ENCODE results near the gene FAM219B. TPM values are rescaled to one million over a fixed set of nuclear protein-coding genes. Genes with fewer than 3 reads are reported as not detected.

FAM219B gene
- total and polyA plus RNA-seq, 10 of the 15 experiments (the other 5 are each of a cell fraction or from before 2014, with no cell fraction given): 7.6 to 53.2 (median 29.4) TPM

DNA sequence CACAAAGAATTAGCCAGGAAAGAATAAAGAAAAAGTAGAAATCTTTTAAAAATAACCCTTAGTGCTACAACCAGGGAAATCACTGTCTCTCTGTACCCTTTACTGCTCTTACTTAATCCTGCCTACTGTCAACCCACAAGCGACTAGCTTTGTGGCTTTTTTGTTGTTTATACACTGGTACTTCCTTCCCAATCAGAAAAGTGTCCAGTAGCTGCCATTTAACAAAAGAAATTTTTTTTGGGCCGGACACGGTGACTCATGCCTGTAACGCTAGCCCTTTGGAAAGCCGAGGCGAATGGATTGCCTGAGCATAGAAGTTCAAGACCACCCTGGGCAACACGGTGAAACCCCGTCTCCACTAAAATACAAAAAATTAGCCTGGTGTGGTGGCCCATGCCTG lies 13.8 kb upstream of the FAM219B start:
- H3K9ac ChIP-seq (ENCODE audit: control insufficient read depth, insufficient read depth, low read length): no peak overlapping the region
- 98% methylated on average over 8 of the region's 8 CpGs for WGBS (ENCODE audit: insufficient coverage, insufficient replicate concordance, low lambda C conversion rate, missing lambda C conversion rate)
- no peaks in the 10 kb centered on the region for H3K79me2 ChIP-seq (ENCODE audit: control insufficient read depth, insufficient read depth, low read length)
- DNase-seq (ENCODE audit: low read depth, low spot score) (no peak), FAIRE-seq (no peak), ATAC-seq (no peak)
- BruUV-seq (replicated peaks): no TSS peak
- H3K9me3 ChIP-seq (replicated peaks; ENCODE audit: control insufficient read depth, insufficient read depth, low read length): no peaks in the 10 kb centered on the region
- ChIA-PET CTCF (interaction anchor here (0.8 to 1.2 kb wide), 2 partner anchors 19 to 30 kb away, joined by 3 read pairs; no protein-coding TSS in a partner anchor), POLR2A (interaction anchor here (1.0 kb wide), 1 partner anchor 26 kb away, joined by 4 read pairs; no protein-coding TSS in a partner anchor), RAD21 (ENCODE audit: unreplicated experiment) (no interaction called here), SMC1A (ENCODE audit: uncharacterized antibody, unreplicated experiment) (no interaction called here)
- in situ Hi-C loops (cut with MboI) (no loop called here), intact Hi-C loops (cut with micrococcal nuclease; ENCODE audit: unreplicated experiment) (no loop called here)
- no peaks in the 10 kb centered on the region for H3K4me1 ChIP-seq (ENCODE audit: control insufficient read depth, insufficient read depth, low read length)
- H3K36me3 ChIP-seq (ENCODE audit: control insufficient read depth in 2 of 2, insufficient read depth in 2 of 2, low read length in 1 of 2): peaks cover 13 to 53% of the 10 kb centered on the region in 2 experiments
- H2AFZ ChIP-seq (ENCODE audit: control insufficient read depth, low read depth, low read length): no peak overlapping the region
- no peak overlapping the region for H3K4me2 ChIP-seq (ENCODE audit: control insufficient read depth, insufficient read depth)
- TF ChIP-seq SMAD5 (IDR thresholded peaks at IDR 0.05; ENCODE audit: low read depth) (no peak), POLR2AphosphoS5 (IDR thresholded peaks at IDR 0.05; ENCODE audit: low read length) (no peak), ATF3 (IDR thresholded peaks at IDR 0.05; ENCODE audit: borderline replicate concordance, extremely low read depth, low read depth, low read length) (no peak)
- H3K27ac ChIP-seq (ENCODE audit: control insufficient read depth, insufficient read depth): no peak overlapping the region
- H3K27me3 ChIP-seq (replicated peaks in 1 of 2; ENCODE audit: control insufficient read depth in 2 of 2, insufficient read depth in 2 of 2, low read length in 1 of 2): no peaks in the 10 kb centered on the region
- H4K20me1 ChIP-seq (ENCODE audit: control insufficient read depth, insufficient read depth): no peaks in the 10 kb centered on the region
- no peak overlapping the region for H3K4me3 ChIP-seq

DNA sequence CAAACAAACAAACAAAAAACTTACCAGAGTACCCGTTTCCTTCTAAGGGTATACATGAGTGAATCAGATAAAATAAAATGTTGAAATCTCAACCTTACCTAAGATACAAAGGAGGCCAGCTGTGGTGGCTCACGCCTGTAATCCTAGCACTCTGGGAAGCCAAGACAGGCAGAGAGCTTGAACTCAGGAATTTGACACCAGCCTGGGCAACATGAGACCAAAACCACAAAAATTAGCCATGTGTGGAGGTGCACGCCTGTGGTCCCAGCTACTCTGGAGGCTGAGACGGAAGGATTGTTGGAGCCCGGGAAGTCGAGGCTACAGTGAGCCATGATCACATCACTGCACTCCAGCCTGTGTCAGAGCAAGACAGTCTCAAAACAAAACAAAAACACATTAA lies 11.0 kb upstream of the FAM219B start:
- no peak overlapping the region for H3K9ac ChIP-seq (ENCODE audit: control insufficient read depth, insufficient read depth, low read length)
- no TSS peak for BruUV-seq (replicated peaks)
- no peaks in the 10 kb centered on the region for H3K27me3 ChIP-seq (replicated peaks in 1 of 2; ENCODE audit: control insufficient read depth in 2 of 2, insufficient read depth in 2 of 2, low read length in 1 of 2)
- intact Hi-C loops (cut with micrococcal nuclease; ENCODE audit: unreplicated experiment): no loop called here
- H3K79me2 ChIP-seq (ENCODE audit: control insufficient read depth, insufficient read depth, low read length): no peaks in the 10 kb centered on the region
- 90% methylated on average over 6 of the region's 6 CpGs for WGBS (ENCODE audit: insufficient coverage, insufficient replicate concordance, low lambda C conversion rate, missing lambda C conversion rate)
- no peak for ATAC-seq
- in situ Hi-C loops (cut with MboI): loop anchor here (5.0 kb wide), 1 partner anchor 50 kb away; no protein-coding TSS in a partner anchor
- H3K4me1 ChIP-seq (ENCODE audit: control insufficient read depth, insufficient read depth, low read length): no peaks in the 10 kb centered on the region
- no peak overlapping the region for H2AFZ ChIP-seq (ENCODE audit: control insufficient read depth, low read depth, low read length)
- no peaks in the 10 kb centered on the region for H4K20me1 ChIP-seq (ENCODE audit: control insufficient read depth, insufficient read depth)
- ChIA-PET RAD21 (ENCODE audit: unreplicated experiment) (no interaction called here), SMC1A (ENCODE audit: uncharacterized antibody, unreplicated experiment) (interaction anchor here (1.6 to 1.7 kb wide), 2 partner anchors 10 to 17 kb away, joined by 5 read pairs; no protein-coding TSS in a partner anchor), POLR2A (interaction anchor here (0.6 to 0.8 kb wide), 2 partner anchors 16 to 113 kb away, joined by 3 to 6 read pairs; no protein-coding TSS in a partner anchor), CTCF (interaction anchor here (0.9 to 1.7 kb wide), 2 partner anchors 16 to 17 kb away, joined by 4 to 5 read pairs; no protein-coding TSS in a partner anchor)
- no peak overlapping the region for H3K4me3 ChIP-seq
- no peak overlapping the region for H3K4me2 ChIP-seq (ENCODE audit: control insufficient read depth, insufficient read depth)
- no peaks in the 10 kb centered on the region for H3K9me3 ChIP-seq (replicated peaks; ENCODE audit: control insufficient read depth, insufficient read depth, low read length)
- DNase-seq (ENCODE audit: low read depth, low spot score): no peak
- peaks cover 11 to 50% of the 10 kb centered on the region in 2 experiments for H3K36me3 ChIP-seq (ENCODE audit: control insufficient read depth in 2 of 2, insufficient read depth in 2 of 2, low read length in 1 of 2)
- no peak for FAIRE-seq
- TF ChIP-seq PAX8 (IDR thresholded peaks at IDR 0.05) (no peak), RUNX3 (IDR thresholded peaks at IDR 0.05; ENCODE audit: low read length) (no peak), NR2C2 (IDR thresholded peaks at IDR 0.05; ENCODE audit: borderline replicate concordance, control insufficient read depth, insufficient read length, low read depth) (no peak), NFYB (IDR thresholded peaks at IDR 0.05; ENCODE audit: insufficient read depth, low read depth, low read length) (no peak), MEF2A (IDR thresholded peaks at IDR 0.05; ENCODE audit: insufficient read depth, low read depth, low read length) (no peak), NFYA (IDR thresholded peaks at IDR 0.05; ENCODE audit: borderline replicate concordance, low read depth, low read length) (no peak), JUND (IDR thresholded peaks at IDR 0.05; ENCODE audit: low read depth, low read length) (no peak), BMI1 (IDR thresholded peaks at IDR 0.05; ENCODE audit: borderline replicate concordance) (no peak), HDAC2 (IDR thresholded peaks at IDR 0.05) (no peak), RAD51 (IDR thresholded peaks at IDR 0.05) (no peak), NFXL1 (IDR thresholded peaks at IDR 0.05; ENCODE audit: borderline replicate concordance) (no peak), NRF1 (conservative IDR thresholded peaks at IDR 0.05; ENCODE audit: low read depth, low read length) (no peak), EGR1 (IDR thresholded peaks at IDR 0.05; ENCODE audit: borderline replicate concordance in 1 of 2, low read depth in 2 of 2, low read length in 2 of 2) (no peak)
- TF ChIP-seq, protein P1, sequence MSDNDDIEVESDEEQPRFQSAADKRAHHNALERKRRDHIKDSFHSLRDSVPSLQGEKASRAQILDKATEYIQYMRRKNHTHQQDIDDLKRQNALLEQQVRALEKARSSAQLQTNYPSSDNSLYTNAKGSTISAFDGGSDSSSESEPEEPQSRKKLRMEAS (IDR thresholded peaks at IDR 0.05; ENCODE audit: low read depth, low read length): no peak
- TF ChIP-seq, protein P2, sequence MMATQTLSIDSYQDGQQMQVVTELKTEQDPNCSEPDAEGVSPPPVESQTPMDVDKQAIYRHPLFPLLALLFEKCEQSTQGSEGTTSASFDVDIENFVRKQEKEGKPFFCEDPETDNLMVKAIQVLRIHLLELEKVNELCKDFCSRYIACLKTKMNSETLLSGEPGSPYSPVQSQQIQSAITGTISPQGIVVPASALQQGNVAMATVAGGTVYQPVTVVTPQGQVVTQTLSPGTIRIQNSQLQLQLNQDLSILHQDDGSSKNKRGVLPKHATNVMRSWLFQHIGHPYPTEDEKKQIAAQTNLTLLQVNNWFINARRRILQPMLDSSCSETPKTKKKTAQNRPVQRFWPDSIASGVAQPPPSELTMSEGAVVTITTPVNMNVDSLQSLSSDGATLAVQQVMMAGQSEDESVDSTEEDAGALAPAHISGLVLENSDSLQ (IDR thresholded peaks at IDR 0.05): no peak
- no peak overlapping the region for H3K27ac ChIP-seq (ENCODE audit: control insufficient read depth, insufficient read depth)

All from GM12878 (cell line).